Gastroesophageal sphincter (tissue), 4 donors: ENCODE data around the gene ADGRD1. TPM values are rescaled to one million over a fixed set of nuclear protein-coding genes. Genes with fewer than 3 reads are reported as not detected.

Experiments
- ATAC-seq: fragments of 150-250 bp; one replicate; pipeline ENCODE4 v1.9.1; 2016; ENCODE audit warnings: mild to moderate bottlenecking, moderate library complexity
- H3K27ac ChIP-seq, 4 donors: fragments of 200-600 bp; sonication (generic) in 3 of 4; 1 replicate in 3 of 4; 2 replicates in 1 of 4; pipeline ENCODE4 v1.5.1; 2016 to 2019
- H3K27me3 ChIP-seq: fragments of 200-600 bp; sonication (generic); one replicate; pipeline ENCODE4 v1.5.1; 2019
- H3K36me3 ChIP-seq, 2 donors: fragments of 200-600 bp; sonication (generic); one replicate each; pipeline ENCODE4 v1.5.1; 2019; ENCODE audit warnings: control low read depth in 1 of 2
- H3K4me1 ChIP-seq, 3 donors: fragments of 200-600 bp; sonication (generic); 1 replicate in 2 of 3; 2 replicates in 1 of 3; pipeline ENCODE4 v1.5.1; 2016 to 2019; ENCODE audit warnings: control low read depth in 2 of 3
- H3K4me3 ChIP-seq, 2 donors: fragments of 200-600 bp; sonication (generic); one replicate each; pipeline ENCODE4 v1.5.1; 2019; ENCODE audit warnings: mild to moderate bottlenecking in 1 of 2, moderate library complexity in 1 of 2
- H3K9me3 ChIP-seq, 3 donors: fragments of 200-600 bp; sonication (generic); one replicate each; pipeline ENCODE4 v1.5.1; 2017 to 2019; ENCODE audit warnings: control low read depth in 2 of 3
- EP300 ChIP-seq: sonication (generic); formaldehyde crosslinking; IDR thresholded peaks from one replicate; pipeline ENCODE4 v1.6.1; 2017; ENCODE audit warnings: antibody characterized with exemption, mild to moderate bottlenecking
- POLR2A ChIP-seq, 2 donors: fragments of 450-650 bp; IDR thresholded peaks; one replicate each; pipeline ENCODE4 v1.6.1; 2017; ENCODE audit warnings: antibody characterized with exemption in 2 of 2, mild to moderate bottlenecking in 2 of 2, moderate library complexity in 1 of 2
- POLR2AphosphoS5 ChIP-seq: sonication (generic); formaldehyde crosslinking; IDR thresholded peaks from one replicate; pipeline ENCODE4 v1.6.1; 2017; ENCODE audit warnings: antibody characterized with exemption
- WGBS, 2 donors: methylation state at CpG; one replicate each; pipeline ENCODE4 v1.1.5; 2018; ENCODE audit warnings: low coverage in 1 of 2; 5-methylcytosine and 5-hydroxymethylcytosine counted together
- total RNA-seq, 4 donors: library from RNA; depleted of rRNA; stranded (reverse); fragments of >200 nt; gene quantifications; one replicate each; pipeline ENCODE4 v1.1.0, GENCODE V29; 2016
- TF ChIP-seq, protein P1 (sequence below), 4 experiments: fragments of 200-600 bp in 2 of 4; fragments of 450-650 bp in 2 of 4; sonication (generic) in 1 of 4; IDR thresholded peaks; one replicate each; pipeline ENCODE4 v1.5.1; 2017 to 2019; ENCODE audit warnings: antibody characterized with exemption in 4 of 4, mild to moderate bottlenecking in 2 of 4, moderate library complexity in 2 of 4

The ADGRD1 gene
- total RNA-seq, 4 donors from 2014 or later: 19.1 to 43.4 (median 31.3) TPM

DNA sequence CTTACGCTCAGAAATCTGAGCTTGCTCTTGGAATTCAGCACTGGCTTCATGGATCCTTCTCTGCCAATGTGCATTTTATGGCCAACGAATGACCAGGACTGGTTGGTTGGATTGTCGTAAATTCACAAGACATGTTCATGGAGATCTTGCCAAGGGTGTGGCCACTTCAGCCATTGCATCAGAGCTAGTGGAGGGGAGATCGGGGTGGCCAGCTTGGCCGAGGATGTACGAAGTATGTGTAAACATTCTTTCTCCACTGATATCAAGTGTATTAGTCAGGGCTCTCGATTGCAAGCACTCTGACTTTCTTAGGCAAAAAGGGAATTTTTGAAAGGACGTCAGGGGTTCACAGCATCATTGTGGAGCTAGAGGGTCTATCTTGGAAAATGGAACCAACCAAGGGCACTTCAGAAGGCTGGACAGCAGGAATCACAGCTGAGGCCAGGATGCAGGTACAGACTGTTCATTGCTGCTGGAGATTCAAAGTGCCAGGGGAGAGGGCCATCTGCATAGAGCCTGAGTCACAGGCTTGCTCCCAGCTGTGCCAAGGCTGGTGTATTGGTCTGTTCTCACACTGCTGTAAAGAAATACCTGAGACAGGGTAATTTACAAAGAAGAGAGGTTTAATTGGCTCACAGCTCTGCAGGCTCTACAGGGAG is 32.9 kb upstream of the ADGRD1 start:
- Histone ChIP-seq H3K4me1 (peaks cover 0 to 29% (median 5%) of the 10 kb centered on the region in 3 donors), H3K9me3 (peaks cover 0 to 12% (median 0%) of the 10 kb centered on the region in 3 donors), H3K27me3 (peaks cover 25% of the 10 kb centered on the region), H3K4me3 (no peak overlapping the region), H3K27ac (peak overlapping the region in 3 of 4 donors; percentile 58 to 76 (median 68)), H3K36me3 (no peaks in the 10 kb centered on the region)
- peak; percentile 87 for ATAC-seq
- no peak for TF ChIP-seq POLR2A (IDR thresholded peaks at IDR 0.05)
- TF ChIP-seq POLR2AphosphoS5: peak; percentile 52
- no peak for TF ChIP-seq EP300
- TF ChIP-seq, protein P1, sequence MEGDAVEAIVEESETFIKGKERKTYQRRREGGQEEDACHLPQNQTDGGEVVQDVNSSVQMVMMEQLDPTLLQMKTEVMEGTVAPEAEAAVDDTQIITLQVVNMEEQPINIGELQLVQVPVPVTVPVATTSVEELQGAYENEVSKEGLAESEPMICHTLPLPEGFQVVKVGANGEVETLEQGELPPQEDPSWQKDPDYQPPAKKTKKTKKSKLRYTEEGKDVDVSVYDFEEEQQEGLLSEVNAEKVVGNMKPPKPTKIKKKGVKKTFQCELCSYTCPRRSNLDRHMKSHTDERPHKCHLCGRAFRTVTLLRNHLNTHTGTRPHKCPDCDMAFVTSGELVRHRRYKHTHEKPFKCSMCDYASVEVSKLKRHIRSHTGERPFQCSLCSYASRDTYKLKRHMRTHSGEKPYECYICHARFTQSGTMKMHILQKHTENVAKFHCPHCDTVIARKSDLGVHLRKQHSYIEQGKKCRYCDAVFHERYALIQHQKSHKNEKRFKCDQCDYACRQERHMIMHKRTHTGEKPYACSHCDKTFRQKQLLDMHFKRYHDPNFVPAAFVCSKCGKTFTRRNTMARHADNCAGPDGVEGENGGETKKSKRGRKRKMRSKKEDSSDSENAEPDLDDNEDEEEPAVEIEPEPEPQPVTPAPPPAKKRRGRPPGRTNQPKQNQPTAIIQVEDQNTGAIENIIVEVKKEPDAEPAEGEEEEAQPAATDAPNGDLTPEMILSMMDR (IDR thresholded peaks at IDR 0.05): no peak
- WGBS, 2 donors: 33 to 58% methylated on average over 3 to 4 of the region's 8 CpGs

DNA sequence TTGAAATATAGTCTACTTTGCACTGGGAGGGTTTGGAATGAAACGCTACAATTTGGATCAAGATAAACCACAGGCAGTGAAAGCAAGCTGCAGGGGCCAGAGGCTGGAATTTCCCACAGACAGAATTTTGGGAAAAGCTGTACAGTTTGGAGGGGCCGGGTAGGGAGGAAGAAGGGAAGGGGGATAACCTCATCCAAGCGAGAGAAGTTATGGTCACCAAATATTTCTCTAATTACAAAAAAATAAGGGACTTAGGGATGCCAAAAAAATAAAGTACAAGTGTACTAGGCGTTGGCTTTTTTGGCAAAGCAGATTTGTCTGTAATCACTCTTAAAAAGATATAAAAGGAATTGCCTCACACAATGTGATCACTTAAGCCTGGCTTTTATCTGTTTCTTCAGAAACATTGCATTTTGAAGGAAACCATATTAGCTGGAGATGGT is 31.2 kb upstream of the ADGRD1 start:
- H3K4me3 ChIP-seq: no peak overlapping the region
- WGBS, 2 donors: 41 to 44% methylated on average over 3 to 4 of the region's 4 CpGs

GRCh38 chr12:130924966-130925665 is 28.6 kb upstream of the ADGRD1 start:
- Histone ChIP-seq H3K4me1 (peaks cover 0 to 23% (median 5%) of the 10 kb centered on the region in 3 donors), H3K4me3 (no peak overlapping the region), H3K36me3 (no peaks in the 10 kb centered on the region), H3K9me3 (peaks cover 0 to 12% (median 0%) of the 10 kb centered on the region in 3 donors), H3K27ac (peak overlapping the region in 2 of 4 donors; percentile 30 to 49), H3K27me3 (peaks cover 21% of the 10 kb centered on the region)
- WGBS, 2 donors: 53 to 65% methylated on average over 3 to 4 of the region's 23 CpGs
- TF ChIP-seq POLR2AphosphoS5 (no peak), EP300 (no peak), POLR2A (IDR thresholded peaks at IDR 0.05) (no peak)
- TF ChIP-seq, protein P1 (IDR thresholded peaks at IDR 0.05): no peak
- ATAC-seq: no peak

More for the DNA sequence above, 31.2 kb upstream of the ADGRD1 start:
- ATAC-seq: peak; percentile 50
- TF ChIP-seq POLR2AphosphoS5 (peak; percentile 61), POLR2A (IDR thresholded peaks at IDR 0.05) (no peak)
- peak overlapping the region in 2 of 4 donors; percentile 66 to 68 for H3K27ac ChIP-seq
- H3K36me3 ChIP-seq: no peaks in the 10 kb centered on the region
- peaks cover 0 to 12% (median 0%) of the 10 kb centered on the region in 3 donors for H3K9me3 ChIP-seq
- peaks cover 0 to 23% (median 5%) of the 10 kb centered on the region in 3 donors for H3K4me1 ChIP-seq
- H3K27me3 ChIP-seq: peaks cover 13% of the 10 kb centered on the region

GRCh38 chr12:130925666-130926015 is 28.1 kb upstream of the ADGRD1 start:
- H3K36me3 ChIP-seq: no peaks in the 10 kb centered on the region
- peaks cover 0 to 12% (median 0%) of the 10 kb centered on the region in 3 donors for H3K9me3 ChIP-seq
- H3K27me3 ChIP-seq: peaks cover 24% of the 10 kb centered on the region
- H3K4me1 ChIP-seq: peaks cover 0 to 23% (median 5%) of the 10 kb centered on the region in 3 donors
- 36 to 43% methylated on average over 7 of the region's 7 CpGs for WGBS, 2 donors
- ATAC-seq: no peak
- H3K4me3 ChIP-seq: no peak overlapping the region
- TF ChIP-seq POLR2A (IDR thresholded peaks at IDR 0.05) (no peak), EP300 (no peak), POLR2AphosphoS5 (no peak)
- TF ChIP-seq, protein P1 (IDR thresholded peaks at IDR 0.05): no peak
- peak overlapping the region in 2 of 4 donors; percentile 30 to 49 for H3K27ac ChIP-seq

GRCh38 chr12:130929363-130929762 is 24.3 kb upstream of the ADGRD1 start:
- TF ChIP-seq POLR2AphosphoS5 (no peak), POLR2A (IDR thresholded peaks at IDR 0.05) (no peak), EP300 (no peak)
- TF ChIP-seq, protein P1 (IDR thresholded peaks at IDR 0.05): no peak
- H3K4me1 ChIP-seq: peaks cover 0 to 24% (median 0%) of the 10 kb centered on the region in 3 donors
- no peaks in the 10 kb centered on the region for H3K9me3 ChIP-seq
- no peaks in the 10 kb centered on the region for H3K36me3 ChIP-seq
- ATAC-seq: no peak
- 50 to 52% methylated on average over 8 of the region's 8 CpGs for WGBS, 2 donors
- peaks cover 23% of the 10 kb centered on the region for H3K27me3 ChIP-seq
- H3K4me3 ChIP-seq: no peak overlapping the region
- H3K27ac ChIP-seq: no peak overlapping the region
